K562 (cell line): ENCODE measurements around the gene RXRA. TPM values are rescaled to one million over a fixed set of nuclear protein-coding genes. Genes with fewer than 3 reads are reported as not detected.

Experiments
- ATAC-seq: fragments of 200-7000 bp; cut with Tn5 transposase; 3 replicates; pipeline ENCODE4 v1.9.1; 2020; ENCODE audit warnings: moderate library complexity
- BruUV-seq: library from RNA; stranded (reverse); fragments of 400-500 nt; replicated peaks from 2 replicates; lab custom pipeline; 2021; lab: Mats Ljungman, UMichigan
- CTCF ChIA-PET: fragments of 300-600 bp; formaldehyde crosslinking; extraction: SDS; loops from one replicate; lab custom pipeline; 2021; ENCODE audit warnings: low intra/inter-chr PET ratio; lab: Yijun Ruan, JAX
- POLR2A ChIA-PET: fragments of 300-600, 350-650 bp; sonication (Branson Sonifier 250); formaldehyde crosslinking; extraction: SDS; loops from one replicate; lab custom pipeline; 2021; ENCODE audit warnings: antibody characterized with exemption, inconsistent platforms; lab: Yijun Ruan, JAX
- DNase-seq, 4 experiments: peaks; one replicate each; pipeline versions ENCODE4 v3.0.0 to v3.0.0-alpha.2; 2011 to 2018; ENCODE audit warnings: low spot score in 3 of 4, mixed read lengths in 3 of 4; ENCODE audit errors: extremely low read depth in 1 of 4
- FAIRE-seq: peaks from 2 replicates; lab custom pipeline; 2011; peaks lifted over from hg19 to GRCh38; lab: Jason Lieb, UNC
- H2AFZ ChIP-seq: 2 replicates; pipeline ENCODE4 v1.6.0; 2011; ENCODE audit warnings: low read depth, low read length, control low read depth, inconsistent platforms
- H3K27ac ChIP-seq: fragments of 200-600 bp; 3 replicates; pipeline ENCODE4 v1.8.0; 2011; ENCODE audit warnings: low read depth, mild to moderate bottlenecking, control low read depth, inconsistent platforms, low read length, moderate library complexity, mixed read lengths; ENCODE audit errors: extremely low read depth
- H3K27me3 ChIP-seq, 2 experiments: fragments of 300-600 bp in 1 of 2; 2 replicates in 1 of 2; 3 replicates in 1 of 2; pipeline versions ENCODE4 v1.6.0 to v1.8.0; 2011; ENCODE audit warnings: inconsistent platforms in 2 of 2, low read length in 2 of 2, mild to moderate bottlenecking in 1 of 2, mixed read lengths in 1 of 2, moderate library complexity in 1 of 2; ENCODE audit not compliant: control insufficient read depth in 2 of 2, insufficient read depth in 2 of 2
- H3K36me3 ChIP-seq: fragments of 300-600 bp; 3 replicates; pipeline ENCODE4 v1.8.0; 2011; ENCODE audit warnings: mild to moderate bottlenecking, low read length, inconsistent platforms; ENCODE audit not compliant: control insufficient read depth, insufficient read depth
- H3K4me1 ChIP-seq, 2 experiments: fragments of 200-600 bp in 1 of 2; replicated peaks in 1 of 2; 2 replicates in 1 of 2; 3 replicates in 1 of 2; pipeline versions ENCODE4 v1.5.1 to v1.8.0; 2011; ENCODE audit warnings: inconsistent platforms in 2 of 2, low read length in 2 of 2, mild to moderate bottlenecking in 1 of 2, mixed read lengths in 1 of 2, moderate library complexity in 1 of 2; ENCODE audit not compliant: control insufficient read depth in 2 of 2, insufficient read depth in 2 of 2
- H3K4me2 ChIP-seq: 2 replicates; pipeline ENCODE4 v1.6.1; 2011; ENCODE audit warnings: low read length, control low read depth, inconsistent platforms, mixed read lengths; ENCODE audit not compliant: insufficient read depth
- H3K4me3 ChIP-seq: fragments of 200-600 bp; sonication (generic), shearing (Covaris generic); 2 replicates; pipeline ENCODE4 v1.5.1; 2016; ENCODE audit warnings: control low read depth, inconsistent platforms
- H3K79me2 ChIP-seq: fragments of 200-600 bp; 3 replicates; pipeline ENCODE4 v1.8.0; 2011; ENCODE audit warnings: low read length, inconsistent platforms; ENCODE audit not compliant: control insufficient read depth, insufficient read depth
- H3K9ac ChIP-seq, 2 experiments: 2 replicates each; pipeline versions ENCODE4 v1.6.0 to v1.6.1; 2011; ENCODE audit warnings: low read depth in 2 of 2, low read length in 2 of 2, control low read depth in 1 of 2, inconsistent platforms in 1 of 2, mild to moderate bottlenecking in 1 of 2, mixed read lengths in 1 of 2; ENCODE audit not compliant: insufficient read depth in 1 of 2
- H3K9me1 ChIP-seq: one replicate; pipeline ENCODE4 v1.6.0; 2011; ENCODE audit warnings: inconsistent platforms, mild to moderate bottlenecking, low read length, moderate library complexity; ENCODE audit not compliant: control insufficient read depth, insufficient read depth
- H3K9me3 ChIP-seq: replicated peaks from 2 replicates; pipeline ENCODE4 v1.5.1; 2011; ENCODE audit warnings: low read depth, low read length, inconsistent platforms; ENCODE audit not compliant: control insufficient read depth, insufficient read depth
- H4K20me1 ChIP-seq: replicated peaks from 2 replicates; pipeline ENCODE4 v1.6.1; 2011; ENCODE audit warnings: low read length, inconsistent platforms, mixed read lengths; ENCODE audit not compliant: control insufficient read depth, insufficient read depth
- ERF ChIP-seq: fragments of 450-650 bp; formaldehyde crosslinking; IDR thresholded peaks from 2 replicates; pipeline ENCODE4 v1.4.0; 2020; ENCODE audit warnings: mild to moderate bottlenecking, mixed read lengths
- MAFG ChIP-seq: fragments of 450-650 bp; conservative IDR thresholded peaks from 2 replicates; pipeline ENCODE4 v1.6.1; 2016; ENCODE audit warnings: missing genetic modification characterization, missing compliant biosample characterization
- WGBS: fragments of 100-300 bp; shearing (Covaris generic); methylation state at CpG from one replicate; pipeline ENCODE4 v1.1.6; 2016; ENCODE audit warnings: low coverage, mixed read lengths; ENCODE audit not compliant: insufficient coverage; ENCODE audit errors: missing lambda C conversion rate; 5-methylcytosine and 5-hydroxymethylcytosine counted together
- in situ Hi-C: fragments of 300-500 bp; cut with MboI; formaldehyde crosslinking; loops from 4 replicates; pipeline ENCODE4 v1.15.0; 2018; ENCODE audit warnings: inconsistent platforms, mixed read lengths
- intact Hi-C: fragments of 100-400 bp; cut with micrococcal nuclease; formaldehyde crosslinking; loops from 2 replicates; pipeline ENCODE4 v1.14.2; 2022
- polyA plus RNA-seq, 8 experiments: library from polyadenylated mRNA; depleted of rRNA in 4 of 8; stranded (reverse) in 5 of 8; unstranded in 3 of 8; fragments of >200 nt; fragmentation: Nextera tagmentation in 2 of 8; fragmentation: Illumina TruSeq in 1 of 8; extraction: Ambion mirVana in 2 of 8; extraction: Trizol in 1 of 8; gene quantifications; 2 replicates each; pipeline versions ENCODE4 v1.2.1 to v1.2.3, GENCODE V29; 2011 to 2014; ENCODE audit warnings: inconsistent platforms in 1 of 8, missing spikeins in 1 of 8
- total RNA-seq, 7 experiments: library from RNA; depleted of rRNA in 6 of 7; stranded (reverse); fragments of >200 nt in 6 of 7; fragmentation: Illumina TruSeq in 2 of 7; extraction: Trizol in 2 of 7; gene quantifications; 2 replicates each; pipeline versions ENCODE4 v1.2.1 to v1.2.3, GENCODE V29; 2011 to 2021; ENCODE audit warnings: low replicate concordance in 1 of 7
- TF ChIP-seq, protein P1 (sequence below): IDR thresholded peaks from 3 replicates; pipeline ENCODE4 v1.6.1; 2011; ENCODE audit warnings: borderline replicate concordance, mild to moderate bottlenecking, moderate library complexity; ENCODE audit not compliant: insufficient read length; ENCODE audit errors: extremely low read depth
- TF ChIP-seq, protein P2 (sequence below): fragments of 250-450 bp; sonication (Bioruptor Pico); IDR thresholded peaks from 2 replicates; pipeline ENCODE4 v1.8.0; 2021; ENCODE audit warnings: moderate library complexity, mild to moderate bottlenecking, inconsistent platforms
- TF ChIP-seq, protein P3 (sequence below): fragments of 250-450 bp; sonication (Bioruptor Pico); IDR thresholded peaks from 2 replicates; pipeline ENCODE4 v1.5.0; 2021; ENCODE audit warnings: mild to moderate bottlenecking, borderline replicate concordance
- TF ChIP-seq, protein P4 (sequence below): fragments of 450-650 bp; IDR thresholded peaks from 2 replicates; pipeline ENCODE4 v1.6.1; 2016; ENCODE audit warnings: low read depth, mild to moderate bottlenecking, moderate library complexity

Gene RXRA
- total and polyA plus RNA-seq, 9 of the 15 experiments (the other 6 are each of a cell fraction or from before 2014, with no cell fraction given): 0.35 to 23.6 (median 4.6) TPM

DNA sequence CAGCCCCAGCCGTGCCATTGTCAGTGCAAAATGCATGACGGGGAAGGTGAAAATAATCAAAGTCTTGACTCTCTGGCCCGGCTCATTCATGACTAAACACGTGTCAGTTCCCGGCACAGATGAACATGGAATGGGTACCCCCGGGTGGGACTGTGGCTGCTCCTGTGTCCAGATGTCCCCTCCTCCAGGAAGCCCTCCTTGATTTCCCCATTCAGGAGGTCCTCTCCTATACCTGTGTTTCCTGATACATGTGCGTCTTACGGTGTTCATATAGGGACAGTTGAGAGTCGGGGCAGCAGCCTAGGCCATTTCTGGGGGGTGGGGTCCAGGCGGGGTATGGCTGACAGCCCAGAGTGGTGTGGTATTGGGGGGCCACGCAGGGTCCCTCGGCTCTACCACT lies 19.5 kb downstream of the RXRA start (continued):
- TF ChIP-seq, protein P1, sequence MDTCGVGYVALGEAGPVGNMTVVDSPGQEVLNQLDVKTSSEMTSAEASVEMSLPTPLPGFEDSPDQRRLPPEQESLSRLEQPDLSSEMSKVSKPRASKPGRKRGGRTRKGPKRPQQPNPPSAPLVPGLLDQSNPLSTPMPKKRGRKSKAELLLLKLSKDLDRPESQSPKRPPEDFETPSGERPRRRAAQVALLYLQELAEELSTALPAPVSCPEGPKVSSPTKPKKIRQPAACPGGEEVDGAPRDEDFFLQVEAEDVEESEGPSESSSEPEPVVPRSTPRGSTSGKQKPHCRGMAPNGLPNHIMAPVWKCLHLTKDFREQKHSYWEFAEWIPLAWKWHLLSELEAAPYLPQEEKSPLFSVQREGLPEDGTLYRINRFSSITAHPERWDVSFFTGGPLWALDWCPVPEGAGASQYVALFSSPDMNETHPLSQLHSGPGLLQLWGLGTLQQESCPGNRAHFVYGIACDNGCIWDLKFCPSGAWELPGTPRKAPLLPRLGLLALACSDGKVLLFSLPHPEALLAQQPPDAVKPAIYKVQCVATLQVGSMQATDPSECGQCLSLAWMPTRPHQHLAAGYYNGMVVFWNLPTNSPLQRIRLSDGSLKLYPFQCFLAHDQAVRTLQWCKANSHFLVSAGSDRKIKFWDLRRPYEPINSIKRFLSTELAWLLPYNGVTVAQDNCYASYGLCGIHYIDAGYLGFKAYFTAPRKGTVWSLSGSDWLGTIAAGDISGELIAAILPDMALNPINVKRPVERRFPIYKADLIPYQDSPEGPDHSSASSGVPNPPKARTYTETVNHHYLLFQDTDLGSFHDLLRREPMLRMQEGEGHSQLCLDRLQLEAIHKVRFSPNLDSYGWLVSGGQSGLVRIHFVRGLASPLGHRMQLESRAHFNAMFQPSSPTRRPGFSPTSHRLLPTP: peak; percentile 73
- TF ChIP-seq, protein P2, sequence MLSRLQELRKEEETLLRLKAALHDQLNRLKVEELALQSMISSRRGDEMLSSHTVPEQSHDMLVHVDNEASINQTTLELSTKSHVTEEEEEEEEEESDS (CRISPR knock-in tag): no peak

DNA sequence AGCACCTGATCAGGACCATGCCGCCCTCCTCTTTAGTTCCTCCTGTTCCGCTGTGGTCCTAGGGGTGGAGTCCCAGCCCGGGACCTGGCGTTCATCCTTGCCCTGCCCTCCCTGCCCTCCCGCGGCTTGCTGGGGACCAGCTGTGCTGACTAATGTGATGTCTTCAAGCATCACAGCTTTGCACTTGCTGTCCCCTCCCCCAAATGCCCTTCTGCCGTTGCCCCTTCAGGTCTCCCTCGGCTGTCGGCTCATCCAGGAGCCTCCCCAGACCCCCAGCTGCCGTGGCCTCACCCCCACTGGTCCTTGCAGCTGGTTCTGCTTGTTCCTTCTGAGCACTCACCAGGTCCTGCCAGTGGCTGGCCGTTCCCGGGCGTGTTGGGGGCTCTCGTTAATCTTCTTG lies 19.9 kb downstream of the RXRA start:
- DNase-seq (peak in 1 of 4 experiments; percentile 44), FAIRE-seq (no peak), ATAC-seq (no peak)
- Histone ChIP-seq H3K27me3 (no peaks in the 10 kb centered on the region), H3K79me2 (peaks cover 46% of the 10 kb centered on the region), H3K9me1 (peaks cover 7% of the 10 kb centered on the region), H4K20me1 (peaks cover 52% of the 10 kb centered on the region), H3K4me1 (peaks cover 17 to 98% of the 10 kb centered on the region in 2 experiments), H3K4me3 (no peak overlapping the region), H3K27ac (no peak overlapping the region), H2AFZ (no peak overlapping the region), H3K9me3 (no peaks in the 10 kb centered on the region), H3K36me3 (no peaks in the 10 kb centered on the region; the same call in 2 of the 3 replicates), H3K4me2 (no peak overlapping the region), H3K9ac (no peak overlapping the region; a peak in 1 of 4 replicates)
- intact Hi-C loops: no loop called here
- no TSS peak for BruUV-seq
- ChIA-PET POLR2A (interaction anchor here (0.6 kb wide), 1 partner anchor 1237 kb away, joined by 3 read pairs; no protein-coding TSS in a partner anchor), CTCF (interaction anchor here (0.6 kb wide), 1 partner anchor 87 kb away, joined by 3 read pairs; no protein-coding TSS in a partner anchor)
- 43% methylated on average over 12 of the region's 14 CpGs for WGBS
- TF ChIP-seq MAFG (tag): no peak
- TF ChIP-seq, protein P3, sequence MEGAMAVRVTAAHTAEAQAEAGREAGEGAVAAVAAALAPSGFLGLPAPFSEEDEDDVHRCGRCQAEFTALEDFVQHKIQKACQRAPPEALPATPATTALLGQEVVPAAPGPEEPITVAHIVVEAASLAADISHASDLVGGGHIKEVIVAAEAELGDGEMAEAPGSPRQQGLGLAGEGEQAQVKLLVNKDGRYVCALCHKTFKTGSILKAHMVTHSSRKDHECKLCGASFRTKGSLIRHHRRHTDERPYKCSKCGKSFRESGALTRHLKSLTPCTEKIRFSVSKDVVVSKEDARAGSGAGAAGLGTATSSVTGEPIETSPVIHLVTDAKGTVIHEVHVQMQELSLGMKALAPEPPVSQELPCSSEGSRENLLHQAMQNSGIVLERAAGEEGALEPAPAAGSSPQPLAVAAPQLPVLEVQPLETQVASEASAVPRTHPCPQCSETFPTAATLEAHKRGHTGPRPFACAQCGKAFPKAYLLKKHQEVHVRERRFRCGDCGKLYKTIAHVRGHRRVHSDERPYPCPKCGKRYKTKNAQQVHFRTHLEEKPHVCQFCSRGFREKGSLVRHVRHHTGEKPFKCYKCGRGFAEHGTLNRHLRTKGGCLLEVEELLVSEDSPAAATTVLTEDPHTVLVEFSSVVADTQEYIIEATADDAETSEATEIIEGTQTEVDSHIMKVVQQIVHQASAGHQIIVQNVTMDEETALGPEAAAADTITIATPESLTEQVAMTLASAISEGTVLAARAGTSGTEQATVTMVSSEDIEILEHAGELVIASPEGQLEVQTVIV (CRISPR knock-in tag): no peak
- no peak for TF ChIP-seq ERF
- TF ChIP-seq, protein P4, sequence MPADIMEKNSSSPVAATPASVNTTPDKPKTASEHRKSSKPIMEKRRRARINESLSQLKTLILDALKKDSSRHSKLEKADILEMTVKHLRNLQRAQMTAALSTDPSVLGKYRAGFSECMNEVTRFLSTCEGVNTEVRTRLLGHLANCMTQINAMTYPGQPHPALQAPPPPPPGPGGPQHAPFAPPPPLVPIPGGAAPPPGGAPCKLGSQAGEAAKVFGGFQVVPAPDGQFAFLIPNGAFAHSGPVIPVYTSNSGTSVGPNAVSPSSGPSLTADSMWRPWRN: no peak
- TF ChIP-seq, all 486 proteins: peak for 0
- in situ Hi-C loops: no loop called here
